NB4 (cell line): ENCODE results near the gene MAPRE2.

Experiments used
- POLR2A ChIP-seq: IDR thresholded peaks from 2 replicates; pipeline ENCODE4 v1.6.1; 2011; ENCODE audit warnings: mild to moderate bottlenecking; ENCODE audit not compliant: insufficient read length; ENCODE audit errors: extremely low read depth
- TF ChIP-seq, protein P1 (sequence below): IDR thresholded peaks from one replicate; pipeline ENCODE4 v1.5.1; 2012; ENCODE audit warnings: low read depth, low read length
- TF ChIP-seq, protein P2 (sequence below): IDR thresholded peaks from 2 replicates; pipeline ENCODE4 v1.6.1; 2011; ENCODE audit warnings: low read depth, low read length

DNA sequence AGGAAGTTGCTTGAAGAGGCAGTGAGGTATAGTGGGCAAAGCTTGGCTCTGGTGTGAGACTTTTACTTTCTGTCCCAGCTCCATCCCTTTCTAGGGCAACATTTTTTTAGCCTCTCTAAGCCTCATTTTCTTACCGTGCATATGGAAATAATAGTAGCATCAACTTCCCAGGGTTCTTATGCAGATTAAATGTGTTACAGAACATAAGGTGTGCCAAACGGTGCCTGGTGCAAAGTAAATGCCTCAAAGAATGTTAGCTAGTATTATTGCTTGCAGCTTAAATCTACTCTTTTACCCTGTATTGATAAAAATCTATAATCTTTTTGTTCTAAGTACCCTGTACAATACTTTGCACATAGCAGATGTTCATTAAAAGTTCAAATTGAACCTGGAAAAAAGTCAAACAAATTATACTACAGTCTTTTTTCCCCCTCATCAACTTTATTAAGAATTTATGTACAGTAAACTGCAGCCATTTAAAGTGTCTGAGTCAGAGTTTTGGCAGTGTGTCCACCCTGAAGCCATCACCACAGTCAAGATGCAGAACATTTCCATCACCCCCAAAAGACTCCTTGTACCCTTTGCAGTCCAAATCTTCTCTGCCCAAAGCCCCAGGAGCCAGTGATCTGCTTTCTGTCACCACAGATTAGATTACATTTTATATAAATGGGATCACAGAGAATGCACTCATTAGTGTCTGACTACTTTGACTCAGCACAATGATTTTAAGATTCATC, 10.6 kb downstream of the MAPRE2 start:
- TF ChIP-seq, protein P1, sequence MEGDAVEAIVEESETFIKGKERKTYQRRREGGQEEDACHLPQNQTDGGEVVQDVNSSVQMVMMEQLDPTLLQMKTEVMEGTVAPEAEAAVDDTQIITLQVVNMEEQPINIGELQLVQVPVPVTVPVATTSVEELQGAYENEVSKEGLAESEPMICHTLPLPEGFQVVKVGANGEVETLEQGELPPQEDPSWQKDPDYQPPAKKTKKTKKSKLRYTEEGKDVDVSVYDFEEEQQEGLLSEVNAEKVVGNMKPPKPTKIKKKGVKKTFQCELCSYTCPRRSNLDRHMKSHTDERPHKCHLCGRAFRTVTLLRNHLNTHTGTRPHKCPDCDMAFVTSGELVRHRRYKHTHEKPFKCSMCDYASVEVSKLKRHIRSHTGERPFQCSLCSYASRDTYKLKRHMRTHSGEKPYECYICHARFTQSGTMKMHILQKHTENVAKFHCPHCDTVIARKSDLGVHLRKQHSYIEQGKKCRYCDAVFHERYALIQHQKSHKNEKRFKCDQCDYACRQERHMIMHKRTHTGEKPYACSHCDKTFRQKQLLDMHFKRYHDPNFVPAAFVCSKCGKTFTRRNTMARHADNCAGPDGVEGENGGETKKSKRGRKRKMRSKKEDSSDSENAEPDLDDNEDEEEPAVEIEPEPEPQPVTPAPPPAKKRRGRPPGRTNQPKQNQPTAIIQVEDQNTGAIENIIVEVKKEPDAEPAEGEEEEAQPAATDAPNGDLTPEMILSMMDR, result no peak
- TF ChIP-seq POLR2A, result no peak
- TF ChIP-seq, protein P2, sequence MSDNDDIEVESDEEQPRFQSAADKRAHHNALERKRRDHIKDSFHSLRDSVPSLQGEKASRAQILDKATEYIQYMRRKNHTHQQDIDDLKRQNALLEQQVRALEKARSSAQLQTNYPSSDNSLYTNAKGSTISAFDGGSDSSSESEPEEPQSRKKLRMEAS, result no peak
